PC-9 (cell line): ENCODE results near the gene ADAMTSL5. TPM values are rescaled to one million over a fixed set of nuclear protein-coding genes. Genes with fewer than 3 reads are reported as not detected.

ENCODE experiments used
- BruUV-seq: library from RNA; stranded (reverse); fragments of 400-500 nt; replicated peaks from 2 replicates; lab custom pipeline; 2021; lab: Mats Ljungman, UMichigan
- CTCF ChIA-PET: fragments of 300-600 bp; sonication (Branson Sonifier 250); formaldehyde crosslinking; loops from one replicate; lab custom pipeline; 2022; ENCODE audit warnings: antibody characterized with exemption; lab: Charles Lee
- POLR2A ChIA-PET: fragments of 300-600 bp; sonication (Branson Sonifier 250); formaldehyde crosslinking; loops from one replicate; lab custom pipeline; 2022; ENCODE audit warnings: antibody characterized with exemption; ENCODE audit not compliant: unreplicated experiment; lab: Charles Lee
- DNase-seq, 2 experiments: peaks; one replicate each; pipeline versions ENCODE4 v3.0.0 to v3.0.0-alpha.2; 2015 to 2022; ENCODE audit warnings: mixed read lengths in 1 of 2
- H2AFZ ChIP-seq: fragments of 200-600 bp; sonication (generic); 2 replicates; pipeline ENCODE4 v1.8.1; 2017; ENCODE audit warnings: antibody characterized with exemption
- H3F3A ChIP-seq: fragments of 200-600 bp; sonication (generic); 2 replicates; pipeline ENCODE4 v1.8.1; 2017; ENCODE audit warnings: antibody characterized with exemption, mild to moderate bottlenecking, low read depth; ENCODE audit not compliant: insufficient read depth
- H3K27ac ChIP-seq: fragments of 200-600 bp; sonication (generic); 2 replicates; pipeline ENCODE4 v1.6.1; 2016; ENCODE audit warnings: mixed run types
- H3K27me3 ChIP-seq: fragments of 200-600 bp; sonication (generic); 2 replicates; pipeline ENCODE4 v1.6.1; 2016; ENCODE audit warnings: low read depth, mixed run types; ENCODE audit not compliant: insufficient read depth
- H3K36me3 ChIP-seq: fragments of 200-600 bp; sonication (generic); 2 replicates; pipeline ENCODE4 v1.6.1; 2016; ENCODE audit warnings: low read depth, mixed run types
- H3K4me1 ChIP-seq: fragments of 200-600 bp; sonication (generic); replicated peaks from 2 replicates; pipeline ENCODE4 v1.6.1; 2016; ENCODE audit warnings: mixed run types; ENCODE audit not compliant: insufficient read depth
- H3K4me2 ChIP-seq: fragments of 200-600 bp; sonication (generic); 2 replicates; pipeline ENCODE4 v1.6.1; 2017; ENCODE audit warnings: mixed run types
- H3K4me3 ChIP-seq: fragments of 200-600 bp; sonication (generic); 2 replicates; pipeline ENCODE4 v1.6.1; 2016; ENCODE audit warnings: mixed run types
- H3K79me2 ChIP-seq: fragments of 200-600 bp; sonication (generic); 2 replicates; pipeline ENCODE4 v1.6.1; 2017; ENCODE audit warnings: low read depth, mixed run types
- H3K9me2 ChIP-seq: fragments of 200-600 bp; sonication (generic); 2 replicates; pipeline ENCODE4 v1.8.1; 2017; ENCODE audit warnings: mild to moderate bottlenecking; ENCODE audit not compliant: insufficient read depth
- H3K9me3 ChIP-seq: fragments of 200-600 bp; sonication (generic); 2 replicates; pipeline ENCODE4 v1.8.1; 2016; ENCODE audit warnings: low read depth; ENCODE audit not compliant: insufficient read depth
- H4K20me1 ChIP-seq: fragments of 200-600 bp; sonication (generic); 2 replicates; pipeline ENCODE4 v1.8.1; 2017; ENCODE audit not compliant: insufficient read depth
- CTCF ChIP-seq: fragments of 200-600 bp; sonication (generic); conservative IDR thresholded peaks from 2 replicates; pipeline ENCODE4 v1.6.1; 2017; ENCODE audit warnings: mixed run types, antibody characterized with exemption, mild to moderate bottlenecking, moderate library complexity
- EZH2 ChIP-seq: fragments of 200-600 bp; sonication (generic); IDR thresholded peaks from 2 replicates; pipeline ENCODE4 v1.8.0; 2017; ENCODE audit warnings: antibody characterized with exemption, low read depth
- intact Hi-C: fragments of 100-400 bp; cut with micrococcal nuclease; formaldehyde crosslinking; loops from one replicate; pipeline ENCODE4 v1.10.0; 2022; ENCODE audit not compliant: unreplicated experiment
- total RNA-seq: library from RNA; stranded (reverse); gene quantifications from 2 replicates; pipeline ENCODE4 v1.2.3, GENCODE V29; 2021

Gene ADAMTSL5
- total RNA-seq, 1 experiment from 2014 or later: 13.6 TPM

GRCh38 chr19:1483131-1483978, 29.5 kb downstream of the ADAMTSL5 start:
- H4K20me1 ChIP-seq: no peaks in the 10 kb centered on the region
- BruUV-seq: no TSS peak
- no peaks in the 10 kb centered on the region for H3K27me3 ChIP-seq
- H3F3A ChIP-seq: peaks cover 7% of the 10 kb centered on the region; the same call in 1 of the 2 replicates
- H2AFZ ChIP-seq: no peak overlapping the region
- H3K79me2 ChIP-seq: peaks cover 4% of the 10 kb centered on the region; the same call in 1 of the 2 replicates
- H3K9me2 ChIP-seq: no peaks in the 10 kb centered on the region
- no peak overlapping the region for H3K4me3 ChIP-seq
- no peak overlapping the region for H3K4me2 ChIP-seq
- no peaks in the 10 kb centered on the region for H3K9me3 ChIP-seq
- no peak overlapping the region for H3K27ac ChIP-seq
- no peaks in the 10 kb centered on the region for H3K4me1 ChIP-seq
- intact Hi-C loops: no loop called here
- H3K36me3 ChIP-seq: no peaks in the 10 kb centered on the region
- ChIA-PET POLR2A (no interaction called here), CTCF (no interaction called here)
- DNase-seq: no peak
- no peak for TF ChIP-seq CTCF
- no peak for TF ChIP-seq EZH2

- no peak for DNase-seq
- no peaks in the 10 kb centered on the region for H3K9me2 ChIP-seq
- 0 out of 2 replicates have a peak, but pooled peaks cover 6% of the 10 kb centered on the region for H3K4me1 ChIP-seq
- POLR2A ChIA-PET: no interaction called here
- CTCF ChIA-PET: no interaction called here
- H3K9me3 ChIP-seq: no peaks in the 10 kb centered on the region
- TF ChIP-seq EZH2 (no peak), CTCF (no peak)
- no peaks in the 10 kb centered on the region for H4K20me1 ChIP-seq
- peaks cover 7% of the 10 kb centered on the region; the same call in 1 of the 2 replicates for H3F3A ChIP-seq
- no peak overlapping the region for H2AFZ ChIP-seq
- intact Hi-C loops: no loop called here
- no peak overlapping the region for H3K27ac ChIP-seq
- H3K4me2 ChIP-seq: no peak overlapping the region
- BruUV-seq: no TSS peak
- no peaks in the 10 kb centered on the region for H3K27me3 ChIP-seq
- peaks cover 10% of the 10 kb centered on the region; the same call in 1 of the 2 replicates for H3K79me2 ChIP-seq
- H3K36me3 ChIP-seq: no peaks in the 10 kb centered on the region
- H3K4me3 ChIP-seq: no peak overlapping the region
Measured at GRCh38 chr19:1482361-1483130, 30.3 kb downstream of the ADAMTSL5 start.

GRCh38 chr19:1481893-1482360, 30.9 kb downstream of the ADAMTSL5 start:
- intact Hi-C loops: no loop called here
- POLR2A ChIA-PET: no interaction called here
- H3K4me2 ChIP-seq: no peak overlapping the region
- no TSS peak for BruUV-seq
- H2AFZ ChIP-seq: no peak overlapping the region
- H3K9me3 ChIP-seq: no peaks in the 10 kb centered on the region
- peaks cover 12% of the 10 kb centered on the region; the same call in 1 of the 2 replicates for H3F3A ChIP-seq
- H3K9me2 ChIP-seq: no peaks in the 10 kb centered on the region
- H3K27ac ChIP-seq: no peak overlapping the region
- CTCF ChIA-PET: no interaction called here
- TF ChIP-seq EZH2 (no peak), CTCF (no peak)
- H3K36me3 ChIP-seq: no peaks in the 10 kb centered on the region
- peaks cover 11% of the 10 kb centered on the region; the same call in 1 of the 2 replicates for H3K79me2 ChIP-seq
- H4K20me1 ChIP-seq: 0 out of 2 replicates have a peak, but pooled peaks cover under 1% of the 10 kb centered on the region
- no peaks in the 10 kb centered on the region for H3K27me3 ChIP-seq
- no peak overlapping the region for H3K4me3 ChIP-seq
- H3K4me1 ChIP-seq: 0 out of 2 replicates have a peak, but pooled peaks cover 9% of the 10 kb centered on the region
- no peak for DNase-seq
